Measurements from ENCODE around the gene SUSD2.
A peak's percentile ranks its signal among the peaks of the same experiment; 100 is the strongest.

SUSD2 gene

GRCh38 chr22:24145446-24146193 lies 35.7 kb upstream of the SUSD2 start:
- no peak overlapping the region for H3K4me3 ChIP-seq (replicated peaks; ENCODE audit: low read depth, low read length)
- no peak for TF ChIP-seq CTCF (IDR thresholded peaks at IDR 0.05; ENCODE audit: low read depth, low read length, missing control alignments)
- DNase-seq (ENCODE audit: extremely low read depth, low read depth): no peak

- TF ChIP-seq CTCF (IDR thresholded peaks at IDR 0.05; ENCODE audit: low read depth, low read length, missing control alignments): no peak
- no peak for DNase-seq (ENCODE audit: extremely low read depth, low read depth)
- H3K4me3 ChIP-seq (replicated peaks; ENCODE audit: low read depth, low read length): no peak overlapping the region
These were observed 35.1 kb upstream of the SUSD2 start for GRCh38 chr22:24146194-24146616.

- no peak overlapping the region for H3K4me3 ChIP-seq (replicated peaks; ENCODE audit: low read depth, low read length)
- peak; percentile 63 for DNase-seq (ENCODE audit: extremely low read depth, low read depth)
- TF ChIP-seq CTCF (IDR thresholded peaks at IDR 0.05; ENCODE audit: low read depth, low read length, missing control alignments): no peak
These were observed 34.4 kb upstream of the SUSD2 start for GRCh38 chr22:24146791-24147353.

- no peak overlapping the region for H3K4me3 ChIP-seq (replicated peaks; ENCODE audit: low read depth, low read length)
- no peak for DNase-seq (ENCODE audit: extremely low read depth, low read depth)
- TF ChIP-seq CTCF (IDR thresholded peaks at IDR 0.05; ENCODE audit: low read depth, low read length, missing control alignments): no peak
These were observed 33.6 kb upstream of the SUSD2 start for GRCh38 chr22:24147666-24148065.

GRCh38 chr22:24148266-24149197 lies 32.8 kb upstream of the SUSD2 start:
- DNase-seq (ENCODE audit: extremely low read depth, low read depth): no peak
- TF ChIP-seq CTCF (IDR thresholded peaks at IDR 0.05; ENCODE audit: low read depth, low read length, missing control alignments): no peak

GRCh38 chr22:24149198-24149590 lies 32.1 kb upstream of the SUSD2 start:
- no peak for TF ChIP-seq CTCF (IDR thresholded peaks at IDR 0.05; ENCODE audit: low read depth, low read length, missing control alignments)
- no peak for DNase-seq (ENCODE audit: extremely low read depth, low read depth)
- no peak overlapping the region for H3K4me3 ChIP-seq (replicated peaks; ENCODE audit: low read depth, low read length)

More at GRCh38 chr22:24148266-24149197, 32.8 kb upstream of the SUSD2 start:
- no peak overlapping the region for H3K4me3 ChIP-seq (replicated peaks; ENCODE audit: low read depth, low read length)

All from HFF-Myc (cell line).